Measurements from ENCODE around the gene UPP2. TPM values are rescaled to one million over a fixed set of nuclear protein-coding genes. Genes with fewer than 3 reads are reported as not detected.

Gene UPP2
- total RNA-seq, 1 experiment from 2014 or later, result not detected

GRCh38 chr2:158060835-158061435 is 40.7 kb upstream of the UPP2 start:
- DNase-seq, result no peak
- no peak overlapping the region for H3K27ac Mint-ChIP-seq (ENCODE audit: unreplicated experiment)
- TF ChIP-seq, protein P1, sequence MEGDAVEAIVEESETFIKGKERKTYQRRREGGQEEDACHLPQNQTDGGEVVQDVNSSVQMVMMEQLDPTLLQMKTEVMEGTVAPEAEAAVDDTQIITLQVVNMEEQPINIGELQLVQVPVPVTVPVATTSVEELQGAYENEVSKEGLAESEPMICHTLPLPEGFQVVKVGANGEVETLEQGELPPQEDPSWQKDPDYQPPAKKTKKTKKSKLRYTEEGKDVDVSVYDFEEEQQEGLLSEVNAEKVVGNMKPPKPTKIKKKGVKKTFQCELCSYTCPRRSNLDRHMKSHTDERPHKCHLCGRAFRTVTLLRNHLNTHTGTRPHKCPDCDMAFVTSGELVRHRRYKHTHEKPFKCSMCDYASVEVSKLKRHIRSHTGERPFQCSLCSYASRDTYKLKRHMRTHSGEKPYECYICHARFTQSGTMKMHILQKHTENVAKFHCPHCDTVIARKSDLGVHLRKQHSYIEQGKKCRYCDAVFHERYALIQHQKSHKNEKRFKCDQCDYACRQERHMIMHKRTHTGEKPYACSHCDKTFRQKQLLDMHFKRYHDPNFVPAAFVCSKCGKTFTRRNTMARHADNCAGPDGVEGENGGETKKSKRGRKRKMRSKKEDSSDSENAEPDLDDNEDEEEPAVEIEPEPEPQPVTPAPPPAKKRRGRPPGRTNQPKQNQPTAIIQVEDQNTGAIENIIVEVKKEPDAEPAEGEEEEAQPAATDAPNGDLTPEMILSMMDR (IDR thresholded peaks at IDR 0.05; ENCODE audit: unreplicated experiment), result no peak

DNA sequence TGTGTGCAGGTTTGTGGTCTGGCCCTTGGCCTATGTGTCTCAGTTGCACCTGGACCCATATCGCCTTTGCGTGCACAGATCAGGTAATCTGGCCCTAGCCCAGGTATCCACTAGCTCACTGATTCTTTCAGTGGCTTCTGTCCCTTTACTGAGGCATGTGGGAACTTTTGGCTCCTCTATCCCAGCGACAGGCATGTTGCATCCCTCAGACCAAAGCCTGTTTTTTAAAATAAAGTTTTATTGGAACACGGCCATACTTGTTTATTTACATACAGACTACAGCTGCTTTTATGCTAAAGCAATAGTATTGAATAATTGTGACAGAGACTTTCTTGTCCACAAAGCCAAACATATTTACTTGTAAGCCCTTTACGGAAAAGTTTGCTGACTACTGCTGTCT is 39.9 kb upstream of the UPP2 start:
- Mint-ChIP-seq H3K4me3 (ENCODE audit: low read depth, unreplicated experiment) (no peak overlapping the region), H3K27ac (ENCODE audit: unreplicated experiment) (no peak overlapping the region), H3K4me1 (ENCODE audit: low read depth, unreplicated experiment) (peaks cover 8% of the 10 kb centered on the region), H3K9me3 (ENCODE audit: low read depth, unreplicated experiment) (no peaks in the 10 kb centered on the region), H3K36me3 (ENCODE audit: insufficient read depth, unreplicated experiment) (no peaks in the 10 kb centered on the region), H3K27me3 (ENCODE audit: unreplicated experiment) (no peaks in the 10 kb centered on the region)
- TF ChIP-seq, protein P1 (IDR thresholded peaks at IDR 0.05; ENCODE audit: unreplicated experiment), result no peak
- no TSS peak for BruUV-seq (replicated peaks)
- no peak for DNase-seq
- intact Hi-C loops (cut with micrococcal nuclease; ENCODE audit: unreplicated experiment), result no loop called here
- CTCF ChIA-PET, result no interaction called here

More at GRCh38 chr2:158060835-158061435, 40.7 kb upstream of the UPP2 start:
- intact Hi-C loops (cut with micrococcal nuclease; ENCODE audit: unreplicated experiment), result no loop called here
- Mint-ChIP-seq H3K9me3 (ENCODE audit: low read depth, unreplicated experiment) (no peaks in the 10 kb centered on the region), H3K4me1 (ENCODE audit: low read depth, unreplicated experiment) (peaks cover 8% of the 10 kb centered on the region), H3K36me3 (ENCODE audit: insufficient read depth, unreplicated experiment) (no peaks in the 10 kb centered on the region), H3K27me3 (ENCODE audit: unreplicated experiment) (no peaks in the 10 kb centered on the region), H3K4me3 (ENCODE audit: low read depth, unreplicated experiment) (no peak overlapping the region)
- BruUV-seq (replicated peaks), result no TSS peak
- CTCF ChIA-PET, result interaction anchor here (1.0 kb wide), 1 partner anchor 71 kb away, joined by 3 read pairs; no protein-coding TSS in a partner anchor

GRCh38 chr2:158066046-158066713 is 35.5 kb upstream of the UPP2 start:
- CTCF ChIA-PET, result no interaction called here
- Mint-ChIP-seq H3K36me3 (ENCODE audit: insufficient read depth, unreplicated experiment) (no peaks in the 10 kb centered on the region), H3K27ac (ENCODE audit: unreplicated experiment) (no peak overlapping the region), H3K9me3 (ENCODE audit: low read depth, unreplicated experiment) (no peaks in the 10 kb centered on the region), H3K4me1 (ENCODE audit: low read depth, unreplicated experiment) (peaks cover 8% of the 10 kb centered on the region), H3K4me3 (ENCODE audit: low read depth, unreplicated experiment) (no peak overlapping the region), H3K27me3 (ENCODE audit: unreplicated experiment) (no peaks in the 10 kb centered on the region)
- TF ChIP-seq, protein P1 (IDR thresholded peaks at IDR 0.05; ENCODE audit: unreplicated experiment), result no peak
- intact Hi-C loops (cut with micrococcal nuclease; ENCODE audit: unreplicated experiment), result no loop called here
- no TSS peak for BruUV-seq (replicated peaks)
- no peak for DNase-seq

GRCh38 chr2:158071018-158071417 is 30.7 kb upstream of the UPP2 start:
- Mint-ChIP-seq H3K27me3 (ENCODE audit: unreplicated experiment) (no peaks in the 10 kb centered on the region), H3K4me1 (ENCODE audit: low read depth, unreplicated experiment) (no peaks in the 10 kb centered on the region), H3K4me3 (ENCODE audit: low read depth, unreplicated experiment) (no peak overlapping the region), H3K36me3 (ENCODE audit: insufficient read depth, unreplicated experiment) (no peaks in the 10 kb centered on the region), H3K9me3 (ENCODE audit: low read depth, unreplicated experiment) (peaks cover 3% of the 10 kb centered on the region), H3K27ac (ENCODE audit: unreplicated experiment) (no peak overlapping the region)
- intact Hi-C loops (cut with micrococcal nuclease; ENCODE audit: unreplicated experiment), result no loop called here
- DNase-seq, result no peak
- BruUV-seq (replicated peaks), result no TSS peak
- TF ChIP-seq, protein P1 (IDR thresholded peaks at IDR 0.05; ENCODE audit: unreplicated experiment), result no peak
- CTCF ChIA-PET, result no interaction called here

All from Calu3 (cell line).